EL (cell line): ENCODE measurements around the gene DBH.

ENCODE experiments used
- DNase-seq: peaks from one replicate; pipeline ENCODE4 v3.0.0-alpha.2; 2016

The DBH gene

GRCh38 chr9:133627341-133627740, 8.8 kb upstream of the DBH start:
- DNase-seq, result no peak

GRCh38 chr9:133628766-133629165, 7.4 kb upstream of the DBH start:
- DNase-seq, result no peak

DNA sequence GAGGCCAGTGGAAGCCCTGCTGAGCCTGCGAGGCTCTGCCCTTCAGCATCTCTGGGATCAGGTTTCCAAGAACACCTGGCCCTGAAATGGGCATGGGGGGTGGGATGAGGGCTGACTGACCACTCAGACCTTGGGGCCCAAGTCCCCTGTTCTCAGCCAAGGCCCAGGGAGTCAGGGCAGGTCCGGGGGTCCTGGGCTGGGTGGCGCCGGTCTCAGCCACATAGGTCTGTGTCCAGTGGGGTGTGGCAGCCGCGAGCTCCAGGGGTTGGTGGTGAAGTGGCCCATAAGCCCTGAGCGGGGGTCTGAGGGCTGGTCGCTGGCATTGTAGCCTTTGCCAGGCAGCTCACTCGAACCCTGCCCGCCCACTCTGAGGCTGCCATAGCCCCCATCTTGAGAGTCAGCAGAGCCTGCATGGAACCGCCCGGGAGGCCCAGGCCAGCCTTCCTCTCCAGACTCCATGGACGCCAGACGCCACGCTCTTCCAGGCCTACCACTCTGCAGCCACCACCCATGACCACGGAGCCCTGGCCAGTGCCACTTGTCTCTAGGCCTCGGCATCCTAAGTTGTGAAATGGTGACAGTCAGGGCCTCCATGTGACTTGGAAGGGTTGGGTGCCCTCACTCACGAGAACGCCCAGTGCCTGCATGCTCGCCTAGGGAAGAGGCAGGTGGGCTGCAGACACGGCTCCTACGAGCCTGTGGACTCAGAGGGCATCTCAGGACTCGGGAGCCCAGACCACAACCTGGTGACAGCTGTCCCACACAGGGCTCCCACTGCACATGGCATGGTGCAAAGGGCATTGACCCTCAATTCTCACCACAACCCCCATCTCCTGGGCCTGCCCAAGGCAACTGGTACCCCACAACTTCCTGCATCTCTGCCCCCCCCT, 6.7 kb upstream of the DBH start:
- DNase-seq, result no peak

- DNase-seq, result no peak
These were observed 5.1 kb upstream of the DBH start for GRCh38 chr9:133631111-133631510.

GRCh38 chr9:133632806-133633680, 3.1 kb upstream of the DBH start:
- DNase-seq, result no peak

DNA sequence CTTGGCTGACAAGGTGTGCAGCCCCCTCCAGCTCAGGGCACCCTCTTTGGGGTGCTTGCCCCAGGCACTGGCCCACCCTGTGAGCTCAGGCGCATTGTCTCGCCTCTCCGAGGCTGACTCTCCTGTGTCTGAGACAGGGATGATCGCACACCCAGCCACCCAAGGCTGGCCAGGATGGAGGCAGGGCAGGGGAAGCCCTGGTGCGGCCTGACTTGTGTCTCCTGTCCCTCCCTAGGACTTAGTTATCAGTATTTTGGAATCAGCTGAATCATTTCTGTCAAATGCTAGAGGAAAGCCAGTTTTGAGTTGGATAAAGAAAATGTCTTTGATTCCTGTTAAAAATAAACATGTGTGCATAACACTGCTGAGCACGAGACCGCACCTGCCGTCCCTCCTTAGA, 2.5 kb upstream of the DBH start:
- DNase-seq, result no peak

DNA sequence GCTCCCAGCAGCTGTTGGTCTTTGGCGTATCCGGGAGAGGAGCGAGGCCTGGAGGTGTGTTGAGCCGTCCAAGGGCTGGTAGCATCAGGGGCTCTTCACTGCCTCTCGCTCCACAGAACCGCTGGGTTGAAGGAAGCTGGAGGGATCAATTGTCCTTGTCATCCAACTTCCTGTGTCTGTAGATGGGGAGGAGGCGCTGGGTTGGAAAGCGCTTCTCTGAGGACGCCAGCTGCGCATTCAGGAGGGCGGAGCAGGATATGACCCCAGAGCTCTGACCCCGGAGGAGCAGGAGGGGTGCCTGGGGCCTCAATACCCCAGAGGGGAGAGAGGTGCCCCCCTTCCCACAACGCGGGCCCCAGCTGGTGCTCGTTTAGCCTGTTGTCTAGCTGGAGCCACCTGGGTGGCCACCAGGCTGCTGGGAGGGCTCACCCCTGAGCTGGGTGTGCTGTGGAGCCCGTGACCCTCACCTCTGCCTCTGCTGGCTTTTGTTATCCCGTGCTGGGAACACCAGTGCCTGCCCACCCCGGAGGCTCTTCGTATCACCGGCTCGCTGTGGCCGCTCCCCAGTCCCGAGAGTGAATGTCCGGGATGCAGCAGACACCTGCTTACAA, 2.0 kb upstream of the DBH start:
- DNase-seq, result no peak

- DNase-seq, result no peak
These were observed 1.1 kb upstream of the DBH start for GRCh38 chr9:133635098-133635497.

- DNase-seq, result no peak
These were observed 739 bp downstream of the DBH start for GRCh38 chr9:133636902-133637301.

DNA sequence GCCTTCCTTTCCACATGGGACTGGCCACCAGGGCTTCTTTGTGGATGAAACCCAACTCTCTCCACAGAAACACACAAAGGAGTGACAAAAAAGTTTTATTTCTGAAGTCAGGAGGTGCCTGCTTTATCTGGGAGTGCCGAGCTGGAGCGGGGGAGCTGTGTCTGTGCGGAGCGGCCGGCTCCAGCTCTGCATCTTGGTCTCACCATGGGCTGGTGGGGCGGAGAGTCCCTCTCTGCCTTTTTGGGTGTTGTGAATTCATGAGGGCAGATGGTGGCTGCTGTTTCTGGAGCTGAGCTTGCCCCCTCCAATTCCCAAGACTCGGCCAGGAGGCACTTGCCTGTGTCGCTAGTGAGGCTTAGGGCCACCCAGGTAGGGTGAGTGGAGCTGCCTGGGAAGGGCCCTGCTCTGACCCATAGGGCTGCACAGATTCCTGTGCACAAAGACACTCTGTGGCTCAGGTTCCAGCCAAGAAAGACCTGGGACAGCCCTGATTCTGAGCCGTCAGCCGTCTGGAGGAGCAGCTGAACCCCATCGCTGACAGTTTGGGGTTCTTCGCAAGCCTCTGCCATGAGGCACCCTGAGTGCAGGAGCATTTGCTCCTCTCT, 1.4 kb downstream of the DBH start:
- DNase-seq, result no peak

DNA sequence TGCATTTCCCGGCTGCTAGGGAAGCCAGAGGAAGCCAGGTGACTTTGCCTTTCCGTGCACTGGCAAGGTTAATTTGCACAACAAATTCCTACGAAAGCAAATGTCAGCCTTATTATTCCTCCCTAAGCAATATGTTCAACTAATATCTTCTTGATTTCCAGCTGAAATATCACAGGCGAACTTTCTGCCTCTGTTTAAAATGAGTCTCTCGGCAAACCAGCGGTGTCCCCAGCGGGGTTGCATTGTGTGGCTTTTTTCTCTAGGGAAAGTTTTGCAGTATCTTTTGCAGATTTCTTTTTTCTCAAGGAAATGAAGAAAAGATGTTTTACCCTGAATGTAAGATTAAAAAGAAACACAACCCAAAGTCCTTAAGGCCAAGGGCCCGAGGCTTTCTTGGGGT, 1.9 kb downstream of the DBH start:
- no peak for DNase-seq

DNA sequence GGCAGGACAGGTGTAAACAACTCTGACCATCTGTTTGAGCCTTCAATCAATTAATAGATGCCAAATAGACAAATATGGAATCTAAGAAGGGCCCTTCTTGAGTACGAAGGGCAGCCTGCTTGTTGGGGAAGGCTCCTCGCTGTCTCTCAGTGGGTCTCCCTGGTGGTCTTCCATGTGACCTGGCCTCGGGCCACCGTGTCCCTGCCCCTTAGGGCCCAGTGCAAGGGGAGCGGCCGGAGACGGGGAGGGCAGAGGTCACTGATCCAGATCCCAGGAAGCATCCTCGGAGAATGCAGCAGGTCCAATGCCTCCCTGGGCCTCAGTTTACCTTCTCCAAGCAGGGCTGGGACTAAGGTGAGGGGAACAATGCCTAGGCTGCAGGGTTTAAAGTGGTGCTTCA, 2.5 kb downstream of the DBH start:
- DNase-seq, result no peak

- DNase-seq, result no peak
These were observed 3.5 kb downstream of the DBH start for GRCh38 chr9:133639613-133640012.

GRCh38 chr9:133640160-133640559, 4.0 kb downstream of the DBH start:
- no peak for DNase-seq

- DNase-seq, result no peak
These were observed 4.6 kb downstream of the DBH start for GRCh38 chr9:133640580-133641395.

- no peak for DNase-seq
These were observed 5.2 kb downstream of the DBH start for GRCh38 chr9:133641396-133641655.

DNA sequence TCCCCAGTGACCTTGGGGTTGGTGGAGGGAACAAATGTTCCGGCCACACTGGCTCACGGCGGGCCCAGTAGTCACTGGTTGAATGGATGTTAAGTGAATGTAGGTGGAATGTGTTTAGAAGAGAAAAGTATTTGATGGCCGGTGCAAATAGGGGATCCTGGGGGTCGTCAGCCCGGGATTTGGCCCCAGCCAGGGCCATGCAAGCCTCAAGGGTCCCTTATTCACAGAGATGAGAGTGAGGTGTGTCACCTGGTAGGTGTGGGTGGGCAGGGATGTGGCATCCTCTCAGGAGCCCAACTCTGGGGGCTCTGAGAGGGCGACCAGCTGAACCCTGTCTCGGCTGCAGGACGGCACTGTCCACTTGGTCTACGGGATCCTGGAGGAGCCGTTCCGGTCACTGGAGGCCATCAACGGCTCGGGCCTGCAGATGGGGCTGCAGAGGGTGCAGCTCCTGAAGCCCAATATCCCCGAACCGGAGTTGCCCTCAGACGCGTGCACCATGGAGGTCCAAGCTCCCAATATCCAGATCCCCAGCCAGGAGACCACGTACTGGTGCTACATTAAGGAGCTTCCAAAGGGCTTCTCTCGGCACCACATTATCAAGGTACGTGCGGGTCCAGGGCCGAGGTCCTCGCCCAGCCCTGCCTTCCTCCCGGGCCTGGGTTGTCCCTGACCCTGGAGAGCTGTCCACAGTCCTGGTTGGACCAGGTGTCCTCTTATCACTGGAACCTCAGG, 5.9 kb downstream of the DBH start:
- DNase-seq, result no peak

- no peak for DNase-seq
These were observed 6.7 kb downstream of the DBH start for GRCh38 chr9:133642708-133643361.

GRCh38 chr9:133643362-133643755, 7.2 kb downstream of the DBH start:
- no peak for DNase-seq

- no peak for DNase-seq
These were observed 8.0 kb downstream of the DBH start for GRCh38 chr9:133643978-133644760.
